HEK293T (cell line): ENCODE data around the gene KRTAP12-2.
"Not testable (repeated sequence)": the region's sequence is repeated elsewhere in the genome, so short reads cannot be mapped to it uniquely, and the experiment has no call there.

Source experiments
- CTCF ChIA-PET: fragments of 350-600 bp; formaldehyde crosslinking; extraction: SDS; loops from one replicate; lab custom pipeline; 2021; ENCODE audit warnings: antibody characterized with exemption, inconsistent platforms; lab: Yijun Ruan, JAX
- POLR2A ChIA-PET: fragments of 350-600 bp; formaldehyde crosslinking; extraction: SDS; loops from one replicate; lab custom pipeline; 2020; ENCODE audit warnings: antibody characterized with exemption, inconsistent platforms; lab: Yijun Ruan, JAX
- DNase-seq: peaks from one replicate; pipeline ENCODE4 v3.0.0; 2012; ENCODE audit warnings: mixed read lengths; ENCODE audit errors: extremely low spot score
- ARNT ChIP-seq: fragments of 450-650 bp; IDR thresholded peaks from 2 replicates; pipeline ENCODE4 v1.6.1; 2017; ENCODE audit warnings: mild to moderate bottlenecking
- BHLHE40 ChIP-seq: fragments of 450-650 bp; IDR thresholded peaks from 2 replicates; pipeline ENCODE4 v1.6.1; 2016; ENCODE audit warnings: mild to moderate bottlenecking, moderate library complexity, borderline replicate concordance
- CTBP1 ChIP-seq: fragments of 450-650 bp; IDR thresholded peaks from 2 replicates; pipeline ENCODE4 v1.6.1; 2016; ENCODE audit warnings: borderline replicate concordance
- ELF4 ChIP-seq: fragments of 450-650 bp; IDR thresholded peaks from 2 replicates; pipeline ENCODE4 v1.6.1; 2017; ENCODE audit warnings: antibody characterized with exemption
- FOXA1 ChIP-seq: fragments of 450-650 bp; IDR thresholded peaks from 2 replicates; pipeline ENCODE4 v1.6.1; 2016; ENCODE audit warnings: mild to moderate bottlenecking
- FOXK2 ChIP-seq: fragments of 450-650 bp; IDR thresholded peaks from 2 replicates; pipeline ENCODE4 v1.6.1; 2016; ENCODE audit warnings: mild to moderate bottlenecking
- FOXM1 ChIP-seq: fragments of 450-650 bp; IDR thresholded peaks from 2 replicates; pipeline ENCODE4 v1.6.1; 2017; ENCODE audit warnings: mild to moderate bottlenecking, borderline replicate concordance
- HDGF ChIP-seq: fragments of 450-650 bp; IDR thresholded peaks from 2 replicates; pipeline ENCODE4 v1.6.1; 2017; ENCODE audit warnings: antibody characterized with exemption, borderline replicate concordance
- L3MBTL2 ChIP-seq: fragments of 450-650 bp; conservative IDR thresholded peaks from 2 replicates; pipeline ENCODE4 v1.6.1; 2016; ENCODE audit warnings: mild to moderate bottlenecking
- LEF1 ChIP-seq: fragments of 450-650 bp; IDR thresholded peaks from 2 replicates; pipeline ENCODE4 v1.6.1; 2017; ENCODE audit warnings: mild to moderate bottlenecking, borderline replicate concordance
- NFRKB ChIP-seq: fragments of 450-650 bp; IDR thresholded peaks from 2 replicates; pipeline ENCODE4 v1.6.1; 2016; ENCODE audit warnings: mild to moderate bottlenecking, moderate library complexity
- SP1 ChIP-seq: fragments of 450-650 bp; IDR thresholded peaks from 2 replicates; pipeline ENCODE4 v1.6.1; 2017
- SUZ12 ChIP-seq: fragments of 450-650 bp; IDR thresholded peaks from 2 replicates; pipeline ENCODE4 v1.6.1; 2016; ENCODE audit warnings: mild to moderate bottlenecking
- TARDBP ChIP-seq: fragments of 450-650 bp; IDR thresholded peaks from 2 replicates; pipeline ENCODE4 v1.6.1; 2016
- ZNF384 ChIP-seq: fragments of 450-650 bp; IDR thresholded peaks from 2 replicates; pipeline ENCODE4 v1.6.1; 2016
- TF ChIP-seq, protein P1 (sequence below): fragments of 450-650 bp; IDR thresholded peaks from 2 replicates; pipeline ENCODE4 v1.6.1; 2016

The KRTAP12-2 gene

GRCh38 chr21:44701541-44701940 is 34.8 kb upstream of the KRTAP12-2 start:
- ChIA-PET POLR2A (no interaction called here), CTCF (interaction anchor here (0.5 kb wide), 1 partner anchor 79 kb away, joined by 3 read pairs; no protein-coding TSS in a partner anchor)
- DNase-seq, result no peak
- TF ChIP-seq SUZ12 (no peak), ARNT (no peak), FOXA1 (no peak), TARDBP (no peak), CTBP1 (no peak), ZNF384 (no peak), BHLHE40 (no peak), FOXM1 (no peak), LEF1 (no peak), L3MBTL2 (no peak), ELF4 (no peak), HDGF (no peak), FOXK2 (no peak), NFRKB (no peak), SP1 (no peak)
- TF ChIP-seq, protein P1, sequence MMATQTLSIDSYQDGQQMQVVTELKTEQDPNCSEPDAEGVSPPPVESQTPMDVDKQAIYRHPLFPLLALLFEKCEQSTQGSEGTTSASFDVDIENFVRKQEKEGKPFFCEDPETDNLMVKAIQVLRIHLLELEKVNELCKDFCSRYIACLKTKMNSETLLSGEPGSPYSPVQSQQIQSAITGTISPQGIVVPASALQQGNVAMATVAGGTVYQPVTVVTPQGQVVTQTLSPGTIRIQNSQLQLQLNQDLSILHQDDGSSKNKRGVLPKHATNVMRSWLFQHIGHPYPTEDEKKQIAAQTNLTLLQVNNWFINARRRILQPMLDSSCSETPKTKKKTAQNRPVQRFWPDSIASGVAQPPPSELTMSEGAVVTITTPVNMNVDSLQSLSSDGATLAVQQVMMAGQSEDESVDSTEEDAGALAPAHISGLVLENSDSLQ, result no peak

DNA sequence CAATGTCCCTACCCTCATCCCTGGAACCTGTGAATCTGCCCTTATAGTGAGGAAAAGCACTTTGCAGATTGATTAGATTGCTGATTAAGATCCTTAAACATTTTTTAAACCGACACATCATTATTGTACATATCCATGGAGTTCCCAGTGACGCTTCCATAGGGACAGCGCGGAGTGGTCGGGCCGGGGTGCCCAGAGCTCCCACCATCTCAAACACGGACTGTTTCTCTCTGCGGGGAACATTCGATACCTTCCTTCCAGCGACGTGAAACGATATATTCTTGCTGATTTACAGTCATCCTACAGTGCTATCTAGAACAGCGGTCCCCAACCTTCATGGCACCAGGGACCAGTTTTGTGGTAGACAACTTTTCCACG is 34.3 kb upstream of the KRTAP12-2 start:
- TF ChIP-seq FOXK2, result no peak
- TF ChIP-seq LEF1, result no peak
- TF ChIP-seq L3MBTL2, result no peak
- TF ChIP-seq HDGF, result no peak
- TF ChIP-seq SP1, result no peak
- TF ChIP-seq FOXM1, result no peak
- TF ChIP-seq FOXA1, result no peak
- TF ChIP-seq, protein P1, result no peak
- no peak for TF ChIP-seq TARDBP
- TF ChIP-seq BHLHE40, result no peak
- TF ChIP-seq ARNT, result no peak
- TF ChIP-seq NFRKB, result no peak
- TF ChIP-seq ELF4, result no peak
- no peak for TF ChIP-seq SUZ12
- no peak for TF ChIP-seq ZNF384
- no peak for TF ChIP-seq CTBP1
- no peak for DNase-seq
- ChIA-PET CTCF (no interaction called here), POLR2A (no interaction called here)

GRCh38 chr21:44700101-44701022 is 33.6 kb upstream of the KRTAP12-2 start:
- TF ChIP-seq NFRKB, result no peak
- CTCF ChIA-PET, result no interaction called here
- DNase-seq, result no peak
- POLR2A ChIA-PET, result no interaction called here

DNA sequence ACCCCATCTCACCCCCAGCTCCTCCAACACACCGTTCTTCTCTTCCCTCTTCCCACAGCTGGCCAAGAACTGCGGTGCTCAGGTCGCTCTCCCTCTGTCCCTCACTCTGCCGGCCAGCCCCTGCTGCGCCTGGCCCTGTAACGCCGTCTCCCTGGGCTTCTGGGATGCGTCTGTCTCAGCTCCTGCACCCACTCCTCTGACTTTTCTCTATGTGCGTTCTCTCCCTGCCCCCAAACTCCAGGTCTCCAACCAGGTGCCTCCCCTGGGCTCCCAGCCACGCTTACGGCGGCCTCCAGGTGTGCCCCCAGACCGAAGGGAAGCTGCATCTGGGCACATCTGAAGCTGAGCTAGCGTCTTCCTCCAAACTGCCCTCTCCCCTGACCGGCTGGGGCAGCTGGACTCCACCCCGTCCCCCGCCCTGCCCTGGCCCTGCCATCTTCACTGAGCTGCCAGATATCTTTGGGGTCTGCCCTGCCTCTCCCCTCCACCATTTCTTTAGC is 32.8 kb upstream of the KRTAP12-2 start:
- ChIA-PET CTCF (no interaction called here), POLR2A (no interaction called here)
- DNase-seq, result no peak
- TF ChIP-seq SP1 (no peak), BHLHE40 (no peak), HDGF (no peak), FOXA1 (no peak), ELF4 (no peak), ARNT (no peak), SUZ12 (no peak), NFRKB (no peak), LEF1 (no peak), CTBP1 (no peak), L3MBTL2 (no peak), ZNF384 (no peak), TARDBP (no peak), FOXK2 (no peak), FOXM1 (no peak)
- TF ChIP-seq, protein P1, result no peak

GRCh38 chr21:44697811-44698734 is 31.3 kb upstream of the KRTAP12-2 start:
- POLR2A ChIA-PET, result no interaction called here
- CTCF ChIA-PET, result interaction anchor here (0.7 kb wide), 1 partner anchor 227 kb away, joined by 3 read pairs; no protein-coding TSS in a partner anchor
- DNase-seq, result no peak
- TF ChIP-seq, protein P1, result no peak
- no peak for TF ChIP-seq ELF4
- no peak for TF ChIP-seq SP1
- no peak for TF ChIP-seq ARNT

DNA sequence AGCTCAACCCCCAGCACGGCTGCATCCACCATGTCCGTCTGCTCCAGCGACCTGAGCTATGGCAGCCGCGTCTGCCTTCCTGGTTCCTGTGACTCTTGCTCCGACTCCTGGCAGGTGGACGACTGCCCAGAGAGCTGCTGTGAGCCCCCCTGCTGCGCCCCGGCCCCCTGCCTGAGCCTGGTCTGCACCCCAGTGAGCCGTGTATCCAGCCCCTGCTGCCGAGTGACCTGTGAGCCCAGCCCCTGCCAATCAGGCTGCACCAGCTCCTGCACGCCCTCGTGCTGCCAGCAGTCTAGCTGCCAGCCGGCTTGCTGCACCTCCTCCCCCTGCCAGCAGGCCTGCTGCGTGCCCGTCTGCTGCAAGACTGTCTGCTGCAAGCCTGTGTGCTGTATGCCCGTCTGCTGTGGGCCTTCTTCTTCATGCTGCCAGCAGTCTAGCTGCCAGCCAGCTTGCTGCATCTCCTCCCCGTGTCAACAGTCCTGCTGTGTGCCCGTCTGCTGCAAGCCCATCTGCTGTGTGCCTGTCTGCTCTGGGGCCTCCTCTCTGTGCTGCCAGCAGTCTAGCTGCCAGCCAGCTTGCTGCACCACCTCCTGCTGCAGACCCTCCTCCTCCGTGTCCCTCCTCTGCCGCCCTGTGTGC is 30.6 kb upstream of the KRTAP12-2 start, which contains the start of gene KRTAP10-12:
Gene KRTAP10-12, plus strand, starts transcription at position 1 of the 639 bp plus-strand sequence. Its CDS starts 30 bp downstream, at position 31.
- CTCF ChIA-PET, POLR2A ChIA-PET, DNase-seq: not testable (repeated sequence)
